ENCODE results near the gene MPL.

DNA sequence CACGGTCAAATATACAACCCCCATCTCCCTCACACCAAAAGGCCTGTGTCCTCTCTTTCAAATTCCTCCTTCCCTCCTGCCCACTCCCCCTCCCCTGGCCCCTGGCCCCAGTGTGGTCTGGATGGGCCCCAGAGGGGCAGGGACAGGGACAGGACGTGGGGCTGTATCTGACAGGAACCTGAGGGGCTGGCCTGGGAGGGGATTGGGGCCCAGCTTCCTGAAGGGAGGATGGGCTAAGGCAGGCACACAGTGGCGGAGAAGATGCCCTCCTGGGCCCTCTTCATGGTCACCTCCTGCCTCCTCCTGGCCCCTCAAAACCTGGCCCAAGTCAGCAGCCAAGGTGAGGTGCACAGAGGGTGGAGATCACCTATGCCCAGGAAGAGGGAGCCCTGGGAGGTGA, at the start of gene MPL:
- TF ChIP-seq, protein P1, sequence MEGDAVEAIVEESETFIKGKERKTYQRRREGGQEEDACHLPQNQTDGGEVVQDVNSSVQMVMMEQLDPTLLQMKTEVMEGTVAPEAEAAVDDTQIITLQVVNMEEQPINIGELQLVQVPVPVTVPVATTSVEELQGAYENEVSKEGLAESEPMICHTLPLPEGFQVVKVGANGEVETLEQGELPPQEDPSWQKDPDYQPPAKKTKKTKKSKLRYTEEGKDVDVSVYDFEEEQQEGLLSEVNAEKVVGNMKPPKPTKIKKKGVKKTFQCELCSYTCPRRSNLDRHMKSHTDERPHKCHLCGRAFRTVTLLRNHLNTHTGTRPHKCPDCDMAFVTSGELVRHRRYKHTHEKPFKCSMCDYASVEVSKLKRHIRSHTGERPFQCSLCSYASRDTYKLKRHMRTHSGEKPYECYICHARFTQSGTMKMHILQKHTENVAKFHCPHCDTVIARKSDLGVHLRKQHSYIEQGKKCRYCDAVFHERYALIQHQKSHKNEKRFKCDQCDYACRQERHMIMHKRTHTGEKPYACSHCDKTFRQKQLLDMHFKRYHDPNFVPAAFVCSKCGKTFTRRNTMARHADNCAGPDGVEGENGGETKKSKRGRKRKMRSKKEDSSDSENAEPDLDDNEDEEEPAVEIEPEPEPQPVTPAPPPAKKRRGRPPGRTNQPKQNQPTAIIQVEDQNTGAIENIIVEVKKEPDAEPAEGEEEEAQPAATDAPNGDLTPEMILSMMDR (tag by site-specific recombination; IDR thresholded peaks at IDR 0.05) = no peak
- TF ChIP-seq, protein P2, sequence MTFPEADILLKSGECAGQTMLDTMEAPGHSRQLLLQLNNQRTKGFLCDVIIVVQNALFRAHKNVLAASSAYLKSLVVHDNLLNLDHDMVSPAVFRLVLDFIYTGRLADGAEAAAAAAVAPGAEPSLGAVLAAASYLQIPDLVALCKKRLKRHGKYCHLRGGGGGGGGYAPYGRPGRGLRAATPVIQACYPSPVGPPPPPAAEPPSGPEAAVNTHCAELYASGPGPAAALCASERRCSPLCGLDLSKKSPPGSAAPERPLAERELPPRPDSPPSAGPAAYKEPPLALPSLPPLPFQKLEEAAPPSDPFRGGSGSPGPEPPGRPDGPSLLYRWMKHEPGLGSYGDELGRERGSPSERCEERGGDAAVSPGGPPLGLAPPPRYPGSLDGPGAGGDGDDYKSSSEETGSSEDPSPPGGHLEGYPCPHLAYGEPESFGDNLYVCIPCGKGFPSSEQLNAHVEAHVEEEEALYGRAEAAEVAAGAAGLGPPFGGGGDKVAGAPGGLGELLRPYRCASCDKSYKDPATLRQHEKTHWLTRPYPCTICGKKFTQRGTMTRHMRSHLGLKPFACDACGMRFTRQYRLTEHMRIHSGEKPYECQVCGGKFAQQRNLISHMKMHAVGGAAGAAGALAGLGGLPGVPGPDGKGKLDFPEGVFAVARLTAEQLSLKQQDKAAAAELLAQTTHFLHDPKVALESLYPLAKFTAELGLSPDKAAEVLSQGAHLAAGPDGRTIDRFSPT (tag by site-specific recombination; IDR thresholded peaks at IDR 0.05) = no peak
- TF ChIP-seq YY1 (tag by site-specific recombination; IDR thresholded peaks at IDR 0.05) = no peak
- TF ChIP-seq, protein P3, sequence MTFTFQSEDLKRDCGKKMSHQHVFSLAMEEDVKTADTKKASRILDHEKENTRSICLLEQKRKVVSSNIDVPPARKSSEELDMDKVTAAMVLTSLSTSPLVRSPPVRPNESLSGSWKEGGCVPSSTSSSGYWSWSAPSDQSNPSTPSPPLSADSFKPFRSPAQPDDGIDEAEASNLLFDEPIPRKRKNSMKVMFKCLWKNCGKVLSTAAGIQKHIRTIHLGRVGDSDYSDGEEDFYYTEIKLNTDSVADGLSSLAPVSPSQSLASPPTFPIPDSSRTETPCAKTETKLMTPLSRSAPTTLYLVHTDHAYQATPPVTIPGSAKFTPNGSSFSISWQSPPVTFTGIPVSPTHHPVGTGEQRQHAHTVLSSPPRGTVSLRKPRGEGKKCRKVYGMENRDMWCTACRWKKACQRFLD (tag by site-specific recombination; IDR thresholded peaks at IDR 0.05) = no peak
- no peak for TF ChIP-seq ZNF549 (tag by site-specific recombination; IDR thresholded peaks at IDR 0.05)
- TF ChIP-seq SETDB1 (IDR thresholded peaks at IDR 0.05; ENCODE audit: insufficient read length, low read length) = no peak
- TF ChIP-seq ZNF114 (tag by site-specific recombination; IDR thresholded peaks at IDR 0.05) = no peak

All from HEK293 (cell line).